GM12873 (cell line): Measurements from ENCODE around the gene GPR25.

Experiments used
- TF ChIP-seq, protein P1 (sequence below): IDR thresholded peaks from 2 replicates; pipeline ENCODE4 v1.5.1; 2012; ENCODE audit warnings: low read depth, mild to moderate bottlenecking, moderate library complexity, low read length, control low read depth; ENCODE audit not compliant: insufficient read depth; ENCODE audit errors: missing control alignments

Gene GPR25

DNA sequence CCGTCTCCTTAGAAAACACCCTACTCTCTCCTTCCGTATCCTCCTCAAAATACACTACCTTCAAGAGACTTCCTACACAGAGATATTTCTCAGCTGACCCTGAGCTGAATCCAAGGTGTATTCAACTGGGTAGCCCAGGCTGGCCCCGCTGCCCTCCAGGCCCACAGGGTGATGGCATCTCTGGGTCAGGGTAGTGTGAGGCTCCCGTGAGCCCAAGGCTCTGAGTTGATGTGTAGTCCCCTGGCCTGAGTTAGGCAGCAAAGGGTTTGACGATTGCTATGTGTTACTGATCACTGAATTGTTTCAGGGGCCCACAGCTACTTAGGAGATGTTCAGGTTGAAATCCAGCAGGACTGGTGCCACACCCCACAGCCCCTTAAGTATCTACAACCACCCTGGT lies 28.6 kb downstream of the GPR25 start:
- TF ChIP-seq, protein P1, sequence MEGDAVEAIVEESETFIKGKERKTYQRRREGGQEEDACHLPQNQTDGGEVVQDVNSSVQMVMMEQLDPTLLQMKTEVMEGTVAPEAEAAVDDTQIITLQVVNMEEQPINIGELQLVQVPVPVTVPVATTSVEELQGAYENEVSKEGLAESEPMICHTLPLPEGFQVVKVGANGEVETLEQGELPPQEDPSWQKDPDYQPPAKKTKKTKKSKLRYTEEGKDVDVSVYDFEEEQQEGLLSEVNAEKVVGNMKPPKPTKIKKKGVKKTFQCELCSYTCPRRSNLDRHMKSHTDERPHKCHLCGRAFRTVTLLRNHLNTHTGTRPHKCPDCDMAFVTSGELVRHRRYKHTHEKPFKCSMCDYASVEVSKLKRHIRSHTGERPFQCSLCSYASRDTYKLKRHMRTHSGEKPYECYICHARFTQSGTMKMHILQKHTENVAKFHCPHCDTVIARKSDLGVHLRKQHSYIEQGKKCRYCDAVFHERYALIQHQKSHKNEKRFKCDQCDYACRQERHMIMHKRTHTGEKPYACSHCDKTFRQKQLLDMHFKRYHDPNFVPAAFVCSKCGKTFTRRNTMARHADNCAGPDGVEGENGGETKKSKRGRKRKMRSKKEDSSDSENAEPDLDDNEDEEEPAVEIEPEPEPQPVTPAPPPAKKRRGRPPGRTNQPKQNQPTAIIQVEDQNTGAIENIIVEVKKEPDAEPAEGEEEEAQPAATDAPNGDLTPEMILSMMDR: no peak

DNA sequence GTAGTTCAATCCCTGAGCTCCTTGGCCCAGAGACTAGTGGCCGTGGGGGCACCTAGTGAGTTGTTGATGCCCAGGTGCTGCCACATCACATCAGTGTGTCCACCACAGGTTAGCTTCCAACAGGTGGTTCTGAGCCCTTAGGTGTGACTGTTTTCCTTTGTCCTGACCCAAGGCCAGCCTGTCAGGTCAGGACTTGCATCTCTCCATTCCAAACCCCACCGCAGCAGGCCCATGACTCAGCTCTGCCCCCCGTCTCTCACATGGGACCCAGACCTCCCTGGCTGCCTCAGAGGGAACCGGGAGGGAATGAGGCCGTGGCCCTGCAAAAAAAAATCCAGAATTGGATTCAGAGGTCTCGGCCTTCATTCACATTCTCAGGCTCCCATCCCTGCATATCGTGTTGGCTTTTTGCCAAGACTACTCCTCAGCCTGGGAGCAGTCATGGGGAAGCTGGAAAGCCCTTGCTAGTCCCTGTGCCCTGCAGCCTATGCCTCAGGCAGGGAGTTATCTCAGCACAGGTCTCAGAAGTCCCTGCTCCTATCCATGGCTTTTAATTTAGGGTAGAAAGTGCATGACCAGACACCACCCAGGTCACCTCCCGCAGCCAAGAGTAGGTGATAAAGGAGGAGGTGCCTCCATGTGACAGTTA lies 29.1 kb downstream of the GPR25 start:
- TF ChIP-seq, protein P1: no peak

DNA sequence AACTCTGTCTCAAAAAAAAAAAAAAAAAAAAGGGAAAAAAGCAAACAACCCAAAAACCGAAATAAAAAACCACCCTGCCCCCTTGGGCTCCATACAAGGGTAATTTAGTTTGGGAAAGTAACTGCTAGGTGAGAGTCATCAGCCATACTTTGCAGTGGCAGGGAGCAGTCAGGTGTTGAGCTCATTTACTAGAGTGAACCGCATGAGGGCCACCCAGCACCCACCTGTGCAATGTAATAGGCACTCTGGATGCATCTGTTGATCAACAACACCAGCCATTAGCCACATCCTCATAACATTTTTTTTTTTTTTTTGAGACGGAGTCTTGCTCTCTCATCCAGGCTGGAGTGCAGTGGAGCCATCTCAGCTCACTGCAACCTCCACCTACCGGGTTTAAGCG lies 31.0 kb downstream of the GPR25 start:
- TF ChIP-seq, protein P1: no peak

DNA sequence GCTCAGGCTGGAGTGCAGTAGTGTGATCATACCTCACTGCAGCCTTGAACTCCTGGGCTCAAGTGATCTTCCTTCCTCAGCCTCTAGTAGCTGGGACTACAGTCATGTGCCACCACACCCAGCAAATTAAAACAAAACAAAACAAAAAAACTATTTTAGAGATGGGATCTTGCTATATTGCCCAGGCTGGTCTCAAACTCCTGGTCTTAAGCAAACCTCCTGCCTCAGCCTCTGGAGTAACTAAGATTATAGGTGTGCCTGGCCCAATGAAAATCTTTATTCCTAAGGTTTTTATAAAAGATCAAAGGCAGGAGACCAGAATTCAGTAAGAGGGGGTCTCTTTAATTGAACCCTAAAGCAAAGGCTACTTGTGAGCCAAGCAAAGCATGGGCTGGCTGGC lies 32.0 kb downstream of the GPR25 start:
- TF ChIP-seq, protein P1: no peak

DNA sequence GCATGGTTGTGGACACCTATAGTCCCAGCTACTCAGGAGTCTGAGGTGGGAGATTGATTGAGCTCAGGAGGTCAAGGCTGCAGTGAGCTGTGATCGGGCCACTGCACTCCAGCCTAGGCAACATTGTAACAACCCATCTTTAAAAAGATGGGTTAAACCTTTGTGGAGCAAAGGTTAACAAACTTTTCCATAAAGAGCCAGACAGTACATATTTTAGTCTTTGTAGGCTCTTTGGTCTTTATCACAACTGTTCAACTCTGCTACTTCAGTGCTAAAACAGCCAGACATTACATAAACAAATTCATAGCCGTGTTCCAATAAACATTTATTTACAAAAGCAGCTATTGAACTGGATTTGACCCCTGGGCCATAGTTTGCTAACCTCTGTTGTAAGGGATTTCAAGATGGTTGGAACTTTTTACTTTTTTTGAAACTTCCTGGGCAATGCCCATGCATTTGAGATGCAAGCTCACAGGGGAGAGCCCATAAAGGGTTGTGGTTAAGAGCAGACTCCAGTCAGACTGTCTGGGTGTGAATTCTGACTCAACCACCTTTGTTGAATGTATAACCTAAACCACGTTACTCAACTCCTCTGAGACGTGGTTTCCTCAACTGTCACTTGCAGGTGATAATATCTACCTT lies 32.8 kb downstream of the GPR25 start:
- TF ChIP-seq, protein P1: no peak

DNA sequence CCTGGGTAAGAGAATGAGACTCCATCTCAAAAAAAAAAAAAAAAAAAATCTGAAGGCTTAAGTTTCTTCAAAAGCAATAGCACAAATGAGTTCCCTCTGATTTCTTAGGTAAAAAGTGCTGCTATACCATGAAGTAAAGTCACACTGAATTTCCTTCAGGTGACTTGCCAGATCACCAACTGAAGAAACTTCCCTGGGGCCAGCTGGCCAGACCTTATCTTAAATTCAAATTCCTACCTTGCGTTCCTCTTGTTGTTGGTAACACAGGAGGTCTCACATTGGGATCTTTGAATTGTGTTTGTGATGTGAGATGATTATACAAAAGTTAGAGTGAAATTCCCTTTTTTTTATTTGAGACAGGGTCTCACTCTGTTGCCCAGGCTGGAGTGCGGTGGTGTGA lies 33.7 kb downstream of the GPR25 start:
- TF ChIP-seq, protein P1: no peak

DNA sequence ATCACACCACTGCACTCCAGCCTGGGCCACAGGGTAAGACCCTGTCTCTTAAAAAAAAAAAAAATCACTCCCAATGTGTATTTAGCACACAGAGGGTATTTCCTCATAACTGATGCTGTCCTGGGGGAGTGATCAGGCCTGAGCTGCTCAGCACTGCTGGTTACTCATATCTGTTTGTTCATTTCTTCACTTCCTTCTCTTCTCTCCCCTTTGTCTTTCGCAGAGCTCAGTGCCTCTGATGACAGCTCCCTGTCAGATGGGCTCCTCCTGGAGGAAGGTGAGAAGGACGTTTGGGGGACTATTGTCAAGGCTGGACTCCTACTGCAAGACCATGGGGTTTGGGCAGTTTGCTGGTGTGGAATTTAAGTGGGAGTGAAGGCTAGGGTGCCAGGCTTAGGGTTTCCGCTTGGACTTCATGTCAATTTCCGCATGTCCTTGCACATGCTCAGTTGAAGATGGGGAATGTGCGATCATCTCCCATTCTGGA lies 34.9 kb downstream of the GPR25 start:
- TF ChIP-seq, protein P1: no peak
